Astrocyte of the cerebellum (primary cell): ENCODE data around the gene ZCCHC8.

Experiments
- DNase-seq: peaks from one replicate; pipeline ENCODE4 v3.0.0-alpha.2; 2011; ENCODE audit warnings: low read depth
- H3K4me3 ChIP-seq: 2 replicates; pipeline ENCODE4 v1.5.1; 2011; ENCODE audit warnings: mild to moderate bottlenecking, low read depth, low read length, moderate library complexity
- in situ Hi-C: cut with HindIII; loops from 2 replicates; pipeline ENCODE4 v1.10.0; 2017; ENCODE audit warnings: low sequenced_read_pairs
- TF ChIP-seq, protein P1 (sequence below): IDR thresholded peaks from 2 replicates; pipeline ENCODE4 v1.5.1; 2012; ENCODE audit warnings: low read length, low read depth, moderate library complexity, mild to moderate bottlenecking; ENCODE audit errors: missing control alignments

Gene ZCCHC8

DNA sequence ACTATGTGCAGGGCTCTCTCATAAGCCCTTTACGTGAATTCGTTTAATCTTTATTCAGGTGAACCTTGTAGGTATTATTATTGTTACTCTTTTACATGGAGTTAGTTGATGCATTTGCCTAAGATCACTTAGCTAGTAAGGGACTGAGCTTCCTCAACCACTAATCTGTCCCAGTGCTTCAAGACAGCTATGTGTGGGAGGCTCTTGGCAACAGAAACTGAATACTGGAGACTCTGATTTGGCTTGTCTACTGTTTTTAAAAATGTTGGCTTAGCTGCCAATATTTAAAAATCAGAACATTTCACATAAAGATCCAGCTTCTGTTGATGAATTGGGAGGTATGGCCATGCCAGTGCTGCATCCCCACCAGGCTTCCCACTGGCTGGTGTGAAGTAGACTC, 33.1 kb upstream of the ZCCHC8 start:
- H3K4me3 ChIP-seq: no peak overlapping the region
- TF ChIP-seq, protein P1, sequence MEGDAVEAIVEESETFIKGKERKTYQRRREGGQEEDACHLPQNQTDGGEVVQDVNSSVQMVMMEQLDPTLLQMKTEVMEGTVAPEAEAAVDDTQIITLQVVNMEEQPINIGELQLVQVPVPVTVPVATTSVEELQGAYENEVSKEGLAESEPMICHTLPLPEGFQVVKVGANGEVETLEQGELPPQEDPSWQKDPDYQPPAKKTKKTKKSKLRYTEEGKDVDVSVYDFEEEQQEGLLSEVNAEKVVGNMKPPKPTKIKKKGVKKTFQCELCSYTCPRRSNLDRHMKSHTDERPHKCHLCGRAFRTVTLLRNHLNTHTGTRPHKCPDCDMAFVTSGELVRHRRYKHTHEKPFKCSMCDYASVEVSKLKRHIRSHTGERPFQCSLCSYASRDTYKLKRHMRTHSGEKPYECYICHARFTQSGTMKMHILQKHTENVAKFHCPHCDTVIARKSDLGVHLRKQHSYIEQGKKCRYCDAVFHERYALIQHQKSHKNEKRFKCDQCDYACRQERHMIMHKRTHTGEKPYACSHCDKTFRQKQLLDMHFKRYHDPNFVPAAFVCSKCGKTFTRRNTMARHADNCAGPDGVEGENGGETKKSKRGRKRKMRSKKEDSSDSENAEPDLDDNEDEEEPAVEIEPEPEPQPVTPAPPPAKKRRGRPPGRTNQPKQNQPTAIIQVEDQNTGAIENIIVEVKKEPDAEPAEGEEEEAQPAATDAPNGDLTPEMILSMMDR: no peak

DNA sequence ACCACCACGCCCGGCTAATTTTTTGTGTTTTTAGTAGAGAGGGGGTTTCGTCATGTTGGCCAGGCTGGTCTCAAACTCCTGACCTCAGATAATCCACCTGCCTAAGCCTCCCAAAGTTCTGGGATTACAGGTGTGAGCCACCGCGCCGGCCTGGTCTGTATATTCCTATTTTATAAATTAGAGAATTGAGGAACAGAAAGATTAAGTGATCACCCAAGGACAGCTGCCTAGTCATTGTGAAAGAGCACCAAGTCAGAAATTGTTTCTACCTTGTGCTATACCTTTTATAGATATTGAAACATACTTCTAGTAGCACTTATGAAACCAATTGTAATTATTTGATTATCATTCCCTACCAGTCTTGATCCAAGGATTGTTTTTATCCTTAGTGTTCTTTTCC, 28.3 kb upstream of the ZCCHC8 start:
- no peak for DNase-seq
- TF ChIP-seq, protein P1: no peak
- H3K4me3 ChIP-seq: no peak overlapping the region
- in situ Hi-C loops: no loop called here

More for the DNA sequence above, 33.1 kb upstream of the ZCCHC8 start:
- no peak for DNase-seq
- in situ Hi-C loops: no loop called here

GRCh38 chr12:122528582-122528981, 27.9 kb upstream of the ZCCHC8 start:
- no peak for DNase-seq
- TF ChIP-seq, protein P1: no peak
- in situ Hi-C loops: no loop called here
- H3K4me3 ChIP-seq: no peak overlapping the region

DNA sequence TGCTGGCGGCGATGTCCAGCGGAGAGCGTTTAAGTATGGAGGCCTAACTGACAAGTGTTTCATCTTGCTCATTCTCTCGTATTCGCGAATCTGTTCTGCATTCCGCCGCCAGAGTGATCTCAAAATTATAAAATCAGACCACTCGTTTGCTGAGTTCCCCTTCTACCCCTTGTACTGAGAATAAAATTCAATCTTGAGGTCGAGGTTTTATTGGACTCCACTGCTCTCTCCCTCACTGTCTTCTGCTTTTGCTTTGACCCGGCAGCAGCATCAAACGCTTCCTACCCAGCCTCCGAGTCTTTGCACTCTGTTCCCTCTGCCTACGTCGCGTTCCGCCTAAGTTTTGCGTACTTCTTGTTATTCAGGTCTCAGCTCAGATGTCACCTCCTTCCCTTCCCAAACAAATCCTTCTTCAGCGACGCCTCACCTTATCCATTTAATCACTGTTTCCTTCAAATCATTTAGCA, 26.8 kb upstream of the ZCCHC8 start:
- in situ Hi-C loops: no loop called here
- TF ChIP-seq, protein P1: no peak
- peak overlapping the region; percentile 94 for H3K4me3 ChIP-seq
- no peak for DNase-seq

DNA sequence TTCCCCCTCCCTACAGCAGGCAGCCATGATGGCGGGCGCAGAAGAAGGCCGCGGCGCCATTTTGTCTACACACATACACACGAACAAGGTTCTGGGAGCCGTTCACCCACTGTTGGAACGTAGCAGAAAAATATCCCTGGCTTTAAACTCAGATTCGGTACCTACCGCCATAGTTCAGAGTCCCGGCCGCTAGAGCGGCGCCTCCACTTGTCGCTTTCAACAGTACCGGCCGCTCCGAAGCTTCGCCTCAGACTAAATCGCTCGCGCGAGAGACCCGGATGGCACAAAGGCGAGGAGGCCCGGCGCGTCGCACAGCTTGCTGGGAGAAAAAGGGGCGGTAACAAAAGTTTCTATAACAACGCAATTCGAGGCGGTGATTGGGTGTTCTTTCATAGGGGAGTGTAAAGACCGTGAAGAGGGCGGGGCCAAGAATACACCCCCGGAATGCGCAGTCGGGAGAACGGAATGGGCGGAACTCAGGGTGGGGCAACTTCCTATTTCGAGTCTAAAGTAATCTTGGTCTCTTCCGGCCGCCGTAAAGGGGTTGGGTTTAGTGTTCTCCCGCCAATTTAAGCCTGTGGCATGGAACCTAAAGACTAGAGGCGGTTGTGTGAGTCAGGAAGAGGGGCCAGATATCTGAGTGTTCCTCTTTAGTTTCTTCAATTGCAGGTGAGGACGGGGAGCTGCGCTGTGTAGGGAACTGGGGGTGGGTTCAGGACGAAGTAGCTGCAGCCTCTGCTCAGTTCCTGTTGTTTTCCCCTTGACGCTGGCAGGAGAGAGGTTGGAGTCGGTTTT, 26.1 kb upstream of the ZCCHC8 start, which contains the start of the genes KNTC1 and RSRC2:
KNTC1 (plus strand) TSS at position 567 of the 795 bp plus-strand sequence. CDS start 2,815 bp downstream, outside the sequence.
RSRC2 (minus strand) TSS at position 254 of the 795 bp plus-strand sequence; CDS start at position 171, 83 bp downstream.
- DNase-seq: peak; percentile 99
- in situ Hi-C loops: no loop called here
- H3K4me3 ChIP-seq: peak within 1 kb of the TSS; percentile 94
- TF ChIP-seq, protein P1: no peak

- H3K4me3 ChIP-seq: peak overlapping the region; percentile 94
- DNase-seq: no peak
- in situ Hi-C loops: no loop called here
- TF ChIP-seq, protein P1: no peak
These were observed 23.4 kb upstream of the ZCCHC8 start for GRCh38 chr12:122523846-122524718.
